ENCODE data around the gene PRTN3.

- TF ChIP-seq POLR2A (IDR thresholded peaks at IDR 0.05) = no peak
- TF ChIP-seq, protein P1, sequence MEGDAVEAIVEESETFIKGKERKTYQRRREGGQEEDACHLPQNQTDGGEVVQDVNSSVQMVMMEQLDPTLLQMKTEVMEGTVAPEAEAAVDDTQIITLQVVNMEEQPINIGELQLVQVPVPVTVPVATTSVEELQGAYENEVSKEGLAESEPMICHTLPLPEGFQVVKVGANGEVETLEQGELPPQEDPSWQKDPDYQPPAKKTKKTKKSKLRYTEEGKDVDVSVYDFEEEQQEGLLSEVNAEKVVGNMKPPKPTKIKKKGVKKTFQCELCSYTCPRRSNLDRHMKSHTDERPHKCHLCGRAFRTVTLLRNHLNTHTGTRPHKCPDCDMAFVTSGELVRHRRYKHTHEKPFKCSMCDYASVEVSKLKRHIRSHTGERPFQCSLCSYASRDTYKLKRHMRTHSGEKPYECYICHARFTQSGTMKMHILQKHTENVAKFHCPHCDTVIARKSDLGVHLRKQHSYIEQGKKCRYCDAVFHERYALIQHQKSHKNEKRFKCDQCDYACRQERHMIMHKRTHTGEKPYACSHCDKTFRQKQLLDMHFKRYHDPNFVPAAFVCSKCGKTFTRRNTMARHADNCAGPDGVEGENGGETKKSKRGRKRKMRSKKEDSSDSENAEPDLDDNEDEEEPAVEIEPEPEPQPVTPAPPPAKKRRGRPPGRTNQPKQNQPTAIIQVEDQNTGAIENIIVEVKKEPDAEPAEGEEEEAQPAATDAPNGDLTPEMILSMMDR (IDR thresholded peaks at IDR 0.05) = no peak
Measured at GRCh38 chr19:879711-880438, 39.1 kb downstream of the PRTN3 start.
